Fibroblast of mammary gland (primary cell): Measurements from ENCODE around the gene CDC34.

ENCODE experiments used
- DNase-seq: peaks from one replicate; pipeline ENCODE4 v3.0.0-alpha.2; 2010; ENCODE audit warnings: low read depth
- H3K4me3 ChIP-seq: 2 replicates; pipeline ENCODE4 v1.5.1; 2011; ENCODE audit warnings: low read depth, mild to moderate bottlenecking, low read length, moderate library complexity; ENCODE audit not compliant: control insufficient read depth
- CTCF ChIP-seq: conservative IDR thresholded peaks from 2 replicates; pipeline ENCODE4 v1.5.1; 2011; ENCODE audit warnings: low read depth, low read length, inconsistent platforms; ENCODE audit not compliant: control insufficient read depth, insufficient read depth

Gene CDC34

GRCh38 chr19:536881-537404 lies 5.4 kb downstream of the CDC34 start:
- no peak for TF ChIP-seq CTCF

DNA sequence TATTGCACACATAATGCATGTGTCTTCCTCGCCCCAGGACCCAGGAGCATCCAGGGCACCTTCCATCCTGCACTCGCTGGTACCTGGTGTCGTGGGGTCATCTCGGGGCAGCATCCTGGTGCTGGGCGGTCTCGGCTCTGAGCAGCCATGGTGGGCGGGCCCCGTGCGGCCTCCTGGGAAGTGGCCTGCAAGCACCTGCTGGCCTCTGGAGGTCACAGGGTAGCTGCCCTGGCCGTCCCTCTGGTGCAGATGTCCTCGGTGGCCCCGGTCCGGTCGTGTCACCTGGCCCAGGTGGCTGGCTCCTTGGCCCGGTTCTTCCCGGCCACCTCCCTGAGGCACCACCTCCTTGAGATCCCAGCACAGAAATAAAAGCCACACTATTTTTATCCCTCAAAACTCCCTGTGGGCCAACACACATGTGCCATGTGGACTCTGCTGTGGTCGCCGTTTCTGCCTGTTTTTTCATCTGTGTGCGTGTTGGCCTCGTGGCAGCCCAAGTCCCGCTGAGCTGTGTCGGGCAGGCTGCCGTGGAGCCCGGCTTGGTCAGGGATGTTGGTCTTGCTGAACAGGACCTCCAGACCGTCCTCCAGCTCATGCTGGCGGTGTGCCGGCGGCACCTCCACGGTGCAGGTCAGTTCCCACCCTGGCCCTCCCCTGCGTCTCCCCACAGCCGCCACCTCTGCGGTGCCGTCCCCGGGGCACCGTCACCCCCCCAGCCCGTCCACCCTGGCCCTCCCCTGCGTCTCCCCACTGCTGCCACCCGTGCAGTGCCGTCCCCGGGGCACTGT lies 7.3 kb downstream of the CDC34 start:
- no peak for DNase-seq
- H3K4me3 ChIP-seq = no peak overlapping the region
- no peak for TF ChIP-seq CTCF

More at GRCh38 chr19:536881-537404, 5.4 kb downstream of the CDC34 start:
- H3K4me3 ChIP-seq = no peak overlapping the region
- DNase-seq = no peak

GRCh38 chr19:539429-540030 lies 8.0 kb downstream of the CDC34 start:
- no peak for DNase-seq
- no peak overlapping the region for H3K4me3 ChIP-seq
- TF ChIP-seq CTCF = no peak

DNA sequence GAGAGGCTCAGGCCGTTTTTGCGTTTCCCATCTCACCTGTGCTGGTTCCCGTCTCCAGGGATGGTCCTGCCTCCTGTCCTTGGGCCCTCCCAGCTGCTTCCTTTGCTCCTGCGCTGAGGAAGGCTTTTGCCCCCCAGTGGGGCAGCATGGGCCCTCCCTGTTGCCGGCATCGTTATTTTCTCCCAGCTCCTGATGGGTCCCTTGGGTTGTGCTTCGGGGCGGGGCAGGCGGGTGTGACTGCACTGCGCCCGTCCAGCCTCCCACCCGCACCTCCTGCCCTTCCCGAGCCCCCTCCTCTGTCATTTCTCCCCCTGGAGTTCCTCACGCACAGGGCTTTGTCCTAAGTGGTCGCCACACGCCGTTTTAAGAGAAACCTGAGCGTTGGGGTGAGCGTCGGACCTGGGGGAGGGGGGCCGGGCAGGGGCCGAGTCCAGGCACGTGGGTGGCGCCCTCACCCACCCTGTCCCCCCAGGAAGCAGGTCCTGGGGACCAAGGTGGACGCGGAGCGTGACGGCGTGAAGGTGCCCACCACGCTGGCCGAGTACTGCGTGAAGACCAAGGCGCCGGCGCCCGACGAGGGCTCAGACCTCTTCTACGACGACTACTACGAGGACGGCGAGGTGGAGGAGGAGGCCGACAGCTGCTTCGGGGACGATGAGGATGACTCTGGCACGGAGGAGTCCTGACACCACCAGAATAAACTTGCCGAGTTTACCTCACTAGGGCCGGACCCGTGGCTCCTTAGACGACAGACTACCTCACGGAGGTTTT lies 9.5 kb downstream of the CDC34 start:
- no peak overlapping the region for H3K4me3 ChIP-seq
- TF ChIP-seq CTCF = no peak
- no peak for DNase-seq

DNA sequence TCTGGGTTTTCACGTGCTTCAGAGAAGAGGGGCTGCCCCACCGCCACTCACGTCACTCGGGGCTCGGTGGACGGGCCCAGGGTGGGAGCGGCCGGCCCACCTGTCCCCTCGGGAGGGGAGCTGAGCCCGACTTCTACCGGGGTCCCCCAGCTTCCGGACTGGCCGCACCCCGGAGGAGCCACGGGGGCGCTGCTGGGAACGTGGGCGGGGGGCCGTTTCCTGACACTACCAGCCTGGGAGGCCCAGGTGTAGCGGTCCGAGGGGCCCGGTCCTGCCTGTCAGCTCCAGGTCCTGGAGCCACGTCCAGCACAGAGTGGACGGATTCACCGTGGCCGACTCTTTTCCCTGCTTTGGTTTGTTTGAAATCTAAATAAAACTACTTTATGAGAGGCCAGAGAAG lies 10.1 kb downstream of the CDC34 start:
- DNase-seq = no peak

More for the DNA sequence above, 10.1 kb downstream of the CDC34 start:
- H3K4me3 ChIP-seq = no peak overlapping the region
- no peak for TF ChIP-seq CTCF
